H9 (cell line): ENCODE results near the gene C16orf90. TPM values are rescaled to one million over a fixed set of nuclear protein-coding genes. Genes with fewer than 3 reads are reported as not detected.

ENCODE experiments used
- DNase-seq: peaks from one replicate; pipeline ENCODE4 v3.0.0-alpha.2; 2017
- H2AFZ ChIP-seq: one replicate; pipeline ENCODE4 v1.6.1; 2013; ENCODE audit warnings: mild to moderate bottlenecking, low read length, control low read depth, moderate library complexity
- H2AK5ac ChIP-seq: 2 replicates; pipeline ENCODE4 v1.6.1; 2013; ENCODE audit warnings: low read length, control low read depth, mixed read lengths; ENCODE audit not compliant: insufficient read length
- H2BK120ac ChIP-seq: one replicate; pipeline ENCODE4 v1.6.1; 2013; ENCODE audit warnings: low read depth, mild to moderate bottlenecking, low read length, control low read depth, inconsistent platforms; ENCODE audit not compliant: poor library complexity, severe bottlenecking
- H2BK12ac ChIP-seq: 2 replicates; pipeline ENCODE4 v1.6.1; 2013; ENCODE audit warnings: low read length, control low read depth, mixed read lengths, low read depth; ENCODE audit not compliant: insufficient read length
- H2BK15ac ChIP-seq: 2 replicates; pipeline ENCODE4 v1.6.1; 2013; ENCODE audit warnings: low read depth, low read length, control low read depth
- H2BK20ac ChIP-seq: one replicate; pipeline ENCODE4 v1.6.1; 2013; ENCODE audit warnings: low read depth, mild to moderate bottlenecking, low read length, control low read depth, inconsistent platforms; ENCODE audit not compliant: poor library complexity, severe bottlenecking
- H2BK5ac ChIP-seq: 2 replicates; pipeline ENCODE4 v1.6.1; 2013; ENCODE audit warnings: low read length, control low read depth, mixed read lengths; ENCODE audit not compliant: insufficient read length
- H3K14ac ChIP-seq: 2 replicates; pipeline ENCODE4 v1.6.1; 2013; ENCODE audit warnings: low read length, control low read depth; ENCODE audit not compliant: insufficient read depth
- H3K18ac ChIP-seq: 2 replicates; pipeline ENCODE4 v1.6.1; 2013; ENCODE audit warnings: low read depth, mild to moderate bottlenecking, mixed read lengths, low read length, control low read depth; ENCODE audit not compliant: insufficient read length
- H3K23ac ChIP-seq: 2 replicates; pipeline ENCODE4 v1.6.1; 2013; ENCODE audit warnings: low read length, control low read depth, mixed read lengths, low read depth; ENCODE audit not compliant: insufficient read length
- H3K23me2 ChIP-seq: 2 replicates; pipeline ENCODE4 v1.6.1; 2013; ENCODE audit warnings: low read depth, mild to moderate bottlenecking, mixed read lengths, low read length, control low read depth; ENCODE audit not compliant: insufficient read length, poor library complexity, severe bottlenecking
- H3K27ac ChIP-seq: 2 replicates; pipeline ENCODE4 v1.5.1; 2013; ENCODE audit warnings: low read length, control low read depth, mixed read lengths, low read depth; ENCODE audit not compliant: insufficient read length
- H3K27me3 ChIP-seq: 2 replicates; pipeline ENCODE4 v1.6.1; 2013; ENCODE audit warnings: low read length, control low read depth, inconsistent platforms; ENCODE audit not compliant: insufficient read depth
- H3K4ac ChIP-seq: 2 replicates; pipeline ENCODE4 v1.6.1; 2013; ENCODE audit warnings: low read depth, mild to moderate bottlenecking, control low read depth, inconsistent platforms, low read length, moderate library complexity
- H3K4me1 ChIP-seq: 2 replicates; pipeline ENCODE4 v1.6.1; 2013; ENCODE audit warnings: low read length, control low read depth, inconsistent platforms; ENCODE audit not compliant: insufficient read depth
- H3K4me2 ChIP-seq: 2 replicates; pipeline ENCODE4 v1.6.1; 2013; ENCODE audit warnings: low read length, control low read depth, mixed read lengths; ENCODE audit not compliant: insufficient read length, insufficient read depth
- H3K56ac ChIP-seq: 2 replicates; pipeline ENCODE4 v1.6.1; 2013; ENCODE audit warnings: low read depth, mild to moderate bottlenecking, mixed read lengths, low read length, control low read depth; ENCODE audit not compliant: insufficient read length
- H3K79me1 ChIP-seq: 2 replicates; pipeline ENCODE4 v1.6.1; 2013; ENCODE audit warnings: low read depth, mild to moderate bottlenecking, moderate library complexity, low read length, control low read depth, inconsistent platforms; ENCODE audit not compliant: insufficient read depth, poor library complexity, severe bottlenecking
- H3K79me2 ChIP-seq: 2 replicates; pipeline ENCODE4 v1.6.1; 2013; ENCODE audit warnings: low read length, control low read depth, inconsistent platforms; ENCODE audit not compliant: insufficient read depth
- H3K9ac ChIP-seq: 2 replicates; pipeline ENCODE4 v1.6.1; 2013; ENCODE audit warnings: low read length, control low read depth, mixed read lengths; ENCODE audit not compliant: insufficient read length; ENCODE audit errors: extremely low read depth
- H3K9me3 ChIP-seq: one replicate; pipeline ENCODE4 v1.6.1; 2013; ENCODE audit warnings: low read depth, low read length, inconsistent platforms; ENCODE audit not compliant: control insufficient read depth
- H3T11ph ChIP-seq: one replicate; pipeline ENCODE4 v1.6.1; 2013; ENCODE audit warnings: mild to moderate bottlenecking, low read length, control low read depth, inconsistent platforms
- H4K20me1 ChIP-seq: one replicate; pipeline ENCODE4 v1.6.1; 2013; ENCODE audit not compliant: control insufficient read depth, insufficient read length, insufficient read depth
- H4K5ac ChIP-seq: 2 replicates; pipeline ENCODE4 v1.6.1; 2013; ENCODE audit warnings: low read depth, mild to moderate bottlenecking, mixed read lengths, low read length, control low read depth; ENCODE audit not compliant: insufficient read length
- H4K8ac ChIP-seq: replicated peaks from 2 replicates; pipeline ENCODE4 v1.6.1; 2013; ENCODE audit warnings: low read length, control low read depth, mixed read lengths, low read depth; ENCODE audit not compliant: insufficient read length
- H4K91ac ChIP-seq: 2 replicates; pipeline ENCODE4 v1.6.1; 2013; ENCODE audit warnings: low read depth, mild to moderate bottlenecking, moderate library complexity, mixed read lengths, low read length, control low read depth; ENCODE audit not compliant: insufficient read length
- H3K27ac Mint-ChIP-seq, 3 experiments: 2 replicates in 2 of 3; 3 replicates in 1 of 3; pipeline ENCODE4 v1.8.0; 2020 to 2021; ENCODE audit warnings: mixed read lengths in 3 of 3, mild to moderate bottlenecking in 1 of 3, moderate library complexity in 1 of 3
- H3K27me3 Mint-ChIP-seq: 2 replicates; pipeline ENCODE4 v1.8.0; 2021; ENCODE audit warnings: low read depth, mild to moderate bottlenecking, moderate library complexity, mixed read lengths
- H3K36me3 Mint-ChIP-seq, 3 experiments: 2 replicates in 2 of 3; 3 replicates in 1 of 3; pipeline ENCODE4 v1.8.0; 2020 to 2021; ENCODE audit warnings: low read depth in 3 of 3, mixed read lengths in 3 of 3; ENCODE audit not compliant: insufficient read depth in 1 of 3
- H3K4me1 Mint-ChIP-seq, 2 experiments: 2 replicates each; pipeline ENCODE4 v1.8.0; 2020; ENCODE audit warnings: mixed read lengths in 2 of 2
- H3K4me3 Mint-ChIP-seq, 2 experiments: 2 replicates in 1 of 2; 3 replicates in 1 of 2; pipeline ENCODE4 v1.8.0; 2020 to 2021; ENCODE audit warnings: mild to moderate bottlenecking in 2 of 2, mixed read lengths in 2 of 2, moderate library complexity in 1 of 2
- H3K9me3 Mint-ChIP-seq, 2 experiments: 2 replicates in 1 of 2; 3 replicates in 1 of 2; pipeline ENCODE4 v1.8.0; 2020; ENCODE audit warnings: mild to moderate bottlenecking in 2 of 2, mixed read lengths in 2 of 2, moderate library complexity in 1 of 2
- CTCF ChIP-seq: fragments of 200-600 bp; sonication (generic); conservative IDR thresholded peaks from 3 replicates; pipeline ENCODE4 v1.8.0; 2021; ENCODE audit warnings: antibody characterized with exemption, mild to moderate bottlenecking
- WGBS: extraction: QIAGEN DNeasy Blood & Tissue Kit; methylation state at CpG from one replicate; pipeline ENCODE4 v1.1.7; 2013; ENCODE audit warnings: missing lambda C conversion rate, low lambda C conversion rate, mixed read lengths; ENCODE audit not compliant: insufficient read length; ENCODE audit errors: extremely low coverage; 5-methylcytosine and 5-hydroxymethylcytosine counted together
- total RNA-seq: library from RNA; stranded (reverse); gene quantifications from 2 replicates; pipeline ENCODE4 v1.2.1, GENCODE V29; 2021

The C16orf90 gene
- total RNA-seq, 1 experiment from 2014 or later: not detected

GRCh38 chr16:3523281-3523680 lies 28.0 kb upstream of the C16orf90 start:
- no peak overlapping the region for H3K4me3 Mint-ChIP-seq
- H2AK5ac ChIP-seq: no peak overlapping the region
- H3K27me3 Mint-ChIP-seq: no peaks in the 10 kb centered on the region
- H4K91ac ChIP-seq: no peak overlapping the region
- H3K79me2 ChIP-seq: no peaks in the 10 kb centered on the region
- no peak for DNase-seq
- H2BK15ac ChIP-seq: no peak overlapping the region
- no peaks in the 10 kb centered on the region for H3K27me3 ChIP-seq
- no peak overlapping the region for H2BK12ac ChIP-seq
- no peaks in the 10 kb centered on the region for H3K9me3 ChIP-seq
- no peak overlapping the region for H3K27ac ChIP-seq
- no peak overlapping the region for H3K4me2 ChIP-seq
- H3K4me1 Mint-ChIP-seq: peaks cover 0 to 6% of the 10 kb centered on the region in 2 experiments; a peak in 2 of 4 replicates
- WGBS: no CpG with 5 or more reads among the region's 3 CpGs
- H3K36me3 Mint-ChIP-seq: peaks cover 23 to 44% (median 39%) of the 10 kb centered on the region in 3 experiments
- peaks cover 11% of the 10 kb centered on the region in 2 experiments; a peak in 4 of 5 replicates for H3K9me3 Mint-ChIP-seq
- H3K9ac ChIP-seq: no peak overlapping the region
- no peaks in the 10 kb centered on the region for H3K4me1 ChIP-seq
- H2BK120ac ChIP-seq: no peak overlapping the region
- no peak overlapping the region for H2BK5ac ChIP-seq
- H3K56ac ChIP-seq: no peak overlapping the region
- H3T11ph ChIP-seq: no peak overlapping the region
- H3K14ac ChIP-seq: no peak overlapping the region
- no peak for TF ChIP-seq CTCF
- no peak overlapping the region for H2BK20ac ChIP-seq
- no peak overlapping the region for H3K23ac ChIP-seq
- H3K18ac ChIP-seq: no peak overlapping the region
- no peaks in the 10 kb centered on the region for H3K79me1 ChIP-seq
- no peak overlapping the region for H4K5ac ChIP-seq
- no peak overlapping the region for H3K27ac Mint-ChIP-seq
- no peak overlapping the region for H3K4ac ChIP-seq
- H2AFZ ChIP-seq: no peak overlapping the region
- no peaks in the 10 kb centered on the region for H3K23me2 ChIP-seq
- H4K8ac ChIP-seq: no peak overlapping the region
- no peaks in the 10 kb centered on the region for H4K20me1 ChIP-seq
